MCF 10A (cell line): Measurements from ENCODE around the gene ZNF628. TPM values are rescaled to one million over a fixed set of nuclear protein-coding genes. Genes with fewer than 3 reads are reported as not detected.

Source experiments
- BruUV-seq: library from RNA; stranded (reverse); fragments of 400-500 nt; replicated peaks from 2 replicates; lab custom pipeline; 2021; lab: Mats Ljungman, UMichigan
- CTCF ChIA-PET: fragments of 300-600 bp; sonication (Branson Sonifier 250); formaldehyde crosslinking; extraction: SDS; loops from one replicate; lab custom pipeline; 2021; ENCODE audit warnings: antibody characterized with exemption, inconsistent platforms; lab: Yijun Ruan, JAX
- POLR2A ChIA-PET: fragments of 300-600, 350-650 bp; sonication (Branson Sonifier 250); formaldehyde crosslinking; extraction: SDS; loops from one replicate; lab custom pipeline; 2020; ENCODE audit warnings: antibody characterized with exemption, inconsistent platforms; lab: Yijun Ruan, JAX
- DNase-seq: peaks from one replicate; pipeline ENCODE4 v3.0.0-alpha.2; 2018; ENCODE audit not compliant: unreplicated experiment
- H3K27ac Mint-ChIP-seq: one replicate; pipeline ENCODE4 v1.8.0; 2022; ENCODE audit warnings: mild to moderate bottlenecking, low read depth, mixed read lengths; ENCODE audit not compliant: unreplicated experiment
- H3K27me3 Mint-ChIP-seq: one replicate; pipeline ENCODE4 v1.8.0; 2022; ENCODE audit warnings: mixed read lengths; ENCODE audit not compliant: insufficient read depth, unreplicated experiment
- H3K36me3 Mint-ChIP-seq: one replicate; pipeline ENCODE4 v1.8.0; 2022; ENCODE audit warnings: mild to moderate bottlenecking, moderate library complexity, mixed read lengths; ENCODE audit not compliant: insufficient read depth, unreplicated experiment
- H3K4me1 Mint-ChIP-seq: one replicate; pipeline ENCODE4 v1.8.0; 2022; ENCODE audit warnings: mixed read lengths; ENCODE audit not compliant: insufficient read depth, unreplicated experiment
- H3K4me3 Mint-ChIP-seq: one replicate; pipeline ENCODE4 v1.8.0; 2022; ENCODE audit warnings: mild to moderate bottlenecking, moderate library complexity, mixed read lengths; ENCODE audit not compliant: unreplicated experiment
- H3K9me3 Mint-ChIP-seq: one replicate; pipeline ENCODE4 v1.8.0; 2022; ENCODE audit warnings: mixed read lengths; ENCODE audit not compliant: unreplicated experiment
- CTCF ChIP-seq: fragments of 200-600 bp; IDR thresholded peaks from one replicate; pipeline ENCODE4 v1.8.0; 2022; ENCODE audit warnings: antibody characterized with exemption, mild to moderate bottlenecking; ENCODE audit not compliant: unreplicated experiment
- intact Hi-C: fragments of 100-400 bp; cut with micrococcal nuclease; formaldehyde crosslinking; loops from 2 replicates; pipeline ENCODE4 v1.14.1; 2022
- total RNA-seq: library from RNA; stranded (reverse); gene quantifications from 2 replicates; pipeline ENCODE4 v1.2.3, GENCODE V29; 2022

ZNF628 gene
- total RNA-seq, 1 experiment from 2014 or later: 12.1 TPM

- H3K9me3 Mint-ChIP-seq: no peaks in the 10 kb centered on the region
- H3K4me1 Mint-ChIP-seq: peaks cover 33% of the 10 kb centered on the region
- no peak for TF ChIP-seq CTCF
- no peaks in the 10 kb centered on the region for H3K36me3 Mint-ChIP-seq
- no peaks in the 10 kb centered on the region for H3K27me3 Mint-ChIP-seq
- CTCF ChIA-PET: interaction anchor here (0.8 to 1.8 kb wide), 3 partner anchors 8 to 21 kb away, joined by 3 to 9 read pairs (median 8); no protein-coding TSS in a partner anchor
- no TSS peak for BruUV-seq
- no peak overlapping the region for H3K4me3 Mint-ChIP-seq
- no peak for DNase-seq
- H3K27ac Mint-ChIP-seq: no peak overlapping the region
- intact Hi-C loops: no loop called here
- POLR2A ChIA-PET: interaction anchor here (1.2 kb wide), 1 partner anchor 12 kb away, joined by 4 read pairs; no protein-coding TSS in a partner anchor
Observed at GRCh38 chr19:55482967-55483705, 6.7 kb downstream of the ZNF628 start.

GRCh38 chr19:55483706-55484592, 7.5 kb downstream of the ZNF628 start:
- Mint-ChIP-seq H3K36me3 (no peaks in the 10 kb centered on the region), H3K4me3 (peak overlapping the region; percentile 69), H3K9me3 (no peaks in the 10 kb centered on the region), H3K4me1 (peaks cover 25% of the 10 kb centered on the region), H3K27me3 (no peaks in the 10 kb centered on the region), H3K27ac (no peak overlapping the region)
- DNase-seq: no peak
- TF ChIP-seq CTCF: no peak
- POLR2A ChIA-PET: interaction anchor here (1.2 to 3.9 kb wide), 2 partner anchors 8 to 13 kb away, joined by 4 to 46 read pairs; partner anchors contain the start of gene ZNF628
- CTCF ChIA-PET: interaction anchor here (0.8 to 1.8 kb wide), 4 partner anchors 9 to 20 kb away, joined by 3 to 9 read pairs (median 6); no protein-coding TSS in a partner anchor
- intact Hi-C loops: no loop called here
- BruUV-seq: no TSS peak

- no TSS peak for BruUV-seq
- H3K27ac Mint-ChIP-seq: peak within 1 kb of the TSS; percentile 87
- peaks cover 17% of the 10 kb centered on the region for H3K4me1 Mint-ChIP-seq
- H3K4me3 Mint-ChIP-seq: peak within 1 kb of the TSS; percentile 69
- DNase-seq: peak; percentile 50
- intact Hi-C loops: no loop called here
- ChIA-PET CTCF (interaction anchor here (0.7 to 1.8 kb wide), 5 partner anchors 10 to 325 kb away, joined by 3 to 13 read pairs (median 8); no protein-coding TSS in a partner anchor), POLR2A (interaction anchor here (0.8 to 3.9 kb wide), 5 partner anchors 9 to 133 kb away, joined by 3 to 46 read pairs (median 3); partner anchors contain the start of genes FIZ1 and ZNF628)
- H3K9me3 Mint-ChIP-seq: no peaks in the 10 kb centered on the region
- TF ChIP-seq CTCF: no peak
- no peaks in the 10 kb centered on the region for H3K36me3 Mint-ChIP-seq
- no peaks in the 10 kb centered on the region for H3K27me3 Mint-ChIP-seq
Observed at GRCh38 chr19:55484593-55485438, 8.4 kb downstream of the ZNF628 start, which contains the start of gene NAT14. NAT14 (plus strand) TSS chr19:55485188; CDS start chr19:55485709, 521 bp downstream.
